IgD-negative memory B cell (primary cell): ENCODE results near the gene FUT8. TPM values are rescaled to one million over a fixed set of nuclear protein-coding genes. Genes with fewer than 3 reads are reported as not detected.
"Not testable (repeated sequence)": the region's sequence is repeated elsewhere in the genome, so short reads cannot be mapped to it uniquely, and the experiment has no call there.

Experiments
- H3K27ac Mint-ChIP-seq, 3 donors: one replicate each; pipeline ENCODE4 v1.8.0; 2020 to 2022; ENCODE audit warnings: mild to moderate bottlenecking in 3 of 3, mixed read lengths in 3 of 3, moderate library complexity in 1 of 3
- H3K27me3 Mint-ChIP-seq: one replicate; pipeline ENCODE4 v1.8.0; 2021; ENCODE audit warnings: mixed read lengths
- H3K36me3 Mint-ChIP-seq: one replicate; pipeline ENCODE4 v1.8.0; 2020; ENCODE audit warnings: mild to moderate bottlenecking, mixed read lengths
- H3K4me1 Mint-ChIP-seq, 3 donors: one replicate each; pipeline ENCODE4 v1.8.0; 2020 to 2022; ENCODE audit warnings: mixed read lengths in 3 of 3, mild to moderate bottlenecking in 1 of 3
- H3K4me3 Mint-ChIP-seq, 4 donors: one replicate each; pipeline ENCODE4 v1.8.0; 2020 to 2022; ENCODE audit warnings: mild to moderate bottlenecking in 4 of 4, mixed read lengths in 4 of 4, moderate library complexity in 3 of 4
- H3K9me3 Mint-ChIP-seq, 3 donors: one replicate each; pipeline ENCODE4 v1.8.0; 2020 to 2021; ENCODE audit warnings: mixed read lengths in 3 of 3, mild to moderate bottlenecking in 1 of 3
- polyA plus RNA-seq: library from polyadenylated mRNA; unstranded; fragments of 300-500 nt; fragmentation: Illumina TruSeq; gene quantifications from one replicate; pipeline ENCODE4 v1.2.3, GENCODE V29; 2021

The FUT8 gene
- polyA plus RNA-seq, 1 donor from 2014 or later: 14.0 TPM

DNA sequence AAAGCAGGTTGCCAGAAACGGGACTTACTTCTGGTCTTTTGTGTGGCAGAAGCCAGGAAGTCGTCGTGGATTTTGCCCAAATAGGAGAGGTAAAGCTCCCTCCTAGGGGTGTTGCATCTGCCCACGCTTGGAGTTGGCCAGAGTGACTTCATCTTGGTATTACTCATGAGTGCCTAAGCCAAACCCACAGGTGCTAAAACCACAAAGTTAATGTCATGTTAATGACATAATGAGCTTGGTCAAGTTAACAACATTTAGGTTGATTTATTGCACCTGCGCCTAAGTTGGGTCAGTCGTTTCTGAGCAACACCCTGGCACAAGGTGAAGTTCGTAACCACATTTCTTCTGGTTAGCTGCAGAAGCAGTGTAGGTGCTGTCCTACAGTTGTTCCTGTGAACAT, 225.2 kb downstream of the FUT8 start:
- Mint-ChIP-seq H3K9me3 (no peaks in the 10 kb centered on the region), H3K36me3 (peaks cover 17% of the 10 kb centered on the region), H3K4me1 (peaks cover 26 to 42% (median 34%) of the 10 kb centered on the region in 3 donors), H3K27ac (peak overlapping the region in 1 of 3 donors; percentile 16), H3K4me3 (peak overlapping the region in 1 of 4 donors; percentile 51), H3K27me3 (no peaks in the 10 kb centered on the region)

DNA sequence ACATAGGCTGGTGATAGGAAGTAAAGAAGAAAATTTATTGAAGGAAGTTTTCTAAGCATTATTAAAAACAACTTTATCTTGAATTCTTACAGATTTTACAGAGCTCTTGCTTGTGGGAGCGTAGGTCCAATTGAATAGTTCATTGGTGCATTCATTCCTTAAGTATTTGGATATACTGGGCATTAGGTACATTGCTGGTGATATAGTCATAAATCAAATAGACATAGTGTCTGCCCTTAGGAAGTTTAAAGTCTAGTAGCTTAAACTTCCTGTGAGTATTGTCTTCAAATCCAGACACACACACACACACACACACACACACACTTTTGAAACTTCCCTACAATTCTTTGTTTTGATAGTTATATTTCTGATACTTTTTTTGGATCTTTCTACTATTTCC, 226.7 kb downstream of the FUT8 start:
- Mint-ChIP-seq H3K9me3 (no peaks in the 10 kb centered on the region), H3K27me3 (no peaks in the 10 kb centered on the region), H3K36me3 (peaks cover 17% of the 10 kb centered on the region), H3K4me3 (no peak overlapping the region), H3K27ac (no peak overlapping the region), H3K4me1 (peaks cover 26 to 42% (median 34%) of the 10 kb centered on the region in 3 donors)

DNA sequence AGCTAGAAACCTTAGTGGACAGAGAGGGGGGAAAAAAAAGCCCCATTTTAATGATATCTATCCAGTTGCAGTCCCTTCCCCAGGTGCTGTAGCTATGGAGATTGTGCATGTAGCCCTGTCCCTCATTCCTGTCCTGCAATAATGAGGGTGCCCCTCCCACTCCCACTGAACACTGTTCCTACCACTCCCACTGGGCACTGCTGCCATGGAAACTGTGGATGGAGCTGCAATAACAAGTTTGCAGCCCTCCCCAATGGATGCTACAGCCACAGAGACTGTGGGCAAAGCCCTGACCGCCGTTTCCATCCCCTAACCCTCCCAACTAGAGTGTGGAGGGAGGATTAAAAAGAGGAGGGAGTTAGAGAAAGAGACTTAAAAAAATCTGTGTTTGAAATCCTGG, 238.3 kb downstream of the FUT8 start:
- no peak overlapping the region for H3K4me3 Mint-ChIP-seq

DNA sequence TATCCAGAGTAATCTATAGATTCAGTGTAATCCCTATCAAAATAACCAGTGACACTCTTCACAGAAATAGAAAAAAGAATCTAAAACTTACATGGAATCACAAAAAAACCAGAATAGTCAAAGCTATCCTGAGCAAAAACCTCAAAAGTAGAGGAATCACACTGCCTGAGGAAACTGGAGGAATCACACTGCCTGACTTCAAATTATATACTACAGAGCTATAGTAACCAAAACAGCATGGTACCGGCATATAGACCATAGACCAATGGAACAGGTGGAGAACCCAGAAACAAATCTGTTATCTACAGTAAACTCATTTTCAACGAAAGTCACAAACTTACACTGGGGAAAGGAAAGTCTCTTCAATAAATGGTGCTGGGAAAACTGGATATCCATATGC, 244.0 kb downstream of the FUT8 start:
- H3K9me3 Mint-ChIP-seq: peaks cover 0 to 4% (median 0%) of the 10 kb centered on the region in 3 donors
- peaks cover 10% of the 10 kb centered on the region for H3K36me3 Mint-ChIP-seq
- H3K27ac Mint-ChIP-seq: no peak overlapping the region
- H3K4me1 Mint-ChIP-seq: peaks cover 2 to 20% (median 5%) of the 10 kb centered on the region in 3 donors
- H3K4me3 Mint-ChIP-seq: no peak overlapping the region
- H3K27me3 Mint-ChIP-seq: no peaks in the 10 kb centered on the region

More for the DNA sequence above, 238.3 kb downstream of the FUT8 start:
- H3K36me3 Mint-ChIP-seq: peaks cover 14% of the 10 kb centered on the region
- peaks cover 0 to 12% (median 2%) of the 10 kb centered on the region in 3 donors for H3K4me1 Mint-ChIP-seq
- no peaks in the 10 kb centered on the region for H3K27me3 Mint-ChIP-seq
- H3K27ac Mint-ChIP-seq: no peak overlapping the region
- peaks cover 0 to 4% (median 0%) of the 10 kb centered on the region in 3 donors for H3K9me3 Mint-ChIP-seq

DNA sequence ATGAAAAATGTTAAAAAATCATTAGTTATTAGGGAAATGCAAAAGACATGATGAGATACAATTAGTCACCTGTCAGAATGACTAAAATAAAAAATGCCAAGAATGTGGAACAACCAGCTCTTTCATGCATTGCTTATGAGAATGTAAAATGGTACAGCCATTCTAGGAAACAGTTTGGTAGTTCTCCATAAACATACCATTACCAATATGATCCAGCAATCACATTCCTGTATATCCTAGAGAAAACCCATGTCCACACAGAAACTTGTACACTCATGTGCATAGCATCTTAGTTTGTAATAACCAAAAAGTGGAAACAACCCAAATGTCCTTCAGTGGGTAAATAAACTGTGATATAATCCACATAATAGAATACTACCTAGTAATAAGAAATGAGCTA, 245.7 kb downstream of the FUT8 start:
- Mint-ChIP-seq H3K4me1 (peaks cover 5 to 21% (median 8%) of the 10 kb centered on the region in 3 donors), H3K4me3 (no peak overlapping the region), H3K27ac (no peak overlapping the region), H3K27me3 (no peaks in the 10 kb centered on the region), H3K9me3 (peaks cover 0 to 2% (median 0%) of the 10 kb centered on the region in 3 donors), H3K36me3 (peaks cover 4% of the 10 kb centered on the region)

DNA sequence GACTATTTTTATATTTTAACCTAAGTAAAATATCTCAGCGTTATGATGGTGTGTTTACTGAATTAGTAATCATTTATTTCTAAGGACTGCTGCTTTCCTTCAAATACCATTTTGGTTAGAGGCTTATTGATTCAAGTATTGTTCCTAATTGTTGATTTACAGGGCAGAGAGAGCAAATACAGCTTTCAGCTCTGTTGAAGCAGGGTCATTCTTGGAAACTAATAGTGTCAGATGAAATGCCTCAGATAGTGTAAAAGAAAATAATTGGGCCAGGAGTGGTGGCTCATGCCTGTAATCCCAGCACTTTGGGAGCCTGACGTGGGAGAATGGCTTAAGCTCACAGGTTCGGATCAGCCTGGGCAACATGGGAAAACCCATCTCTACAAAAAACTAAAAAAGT, 249.3 kb downstream of the FUT8 start:
- H3K4me3 Mint-ChIP-seq: no peak overlapping the region
- peaks cover 12 to 48% (median 26%) of the 10 kb centered on the region in 3 donors for H3K4me1 Mint-ChIP-seq
- H3K9me3 Mint-ChIP-seq: no peaks in the 10 kb centered on the region
- peaks cover 3% of the 10 kb centered on the region for H3K36me3 Mint-ChIP-seq
- no peaks in the 10 kb centered on the region for H3K27me3 Mint-ChIP-seq
- no peak overlapping the region for H3K27ac Mint-ChIP-seq

DNA sequence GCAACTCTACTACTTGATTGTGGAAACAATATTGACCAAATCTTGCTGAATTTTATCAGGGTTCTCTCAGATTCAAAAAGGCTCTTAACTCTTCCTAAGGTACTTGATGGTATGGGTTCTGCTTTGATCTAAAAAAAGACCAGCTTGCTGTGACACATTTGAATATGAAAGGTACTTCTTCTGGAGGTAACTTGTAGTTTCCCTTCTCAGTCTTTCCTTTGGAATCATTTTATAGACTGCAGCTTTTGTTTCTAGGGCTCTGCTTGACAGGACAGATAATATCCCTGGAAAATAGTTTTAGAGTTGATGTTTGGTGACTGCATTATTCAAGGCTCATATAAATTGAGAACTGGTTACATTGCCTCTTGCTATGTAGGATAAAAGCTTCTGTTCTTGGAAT, 251.9 kb downstream of the FUT8 start:
- Mint-ChIP-seq H3K36me3 (peaks cover 6% of the 10 kb centered on the region), H3K4me3 (no peak overlapping the region), H3K9me3 (no peaks in the 10 kb centered on the region), H3K27ac (peak overlapping the region in 2 of 3 donors; percentile 9 to 68), H3K4me1 (peaks cover 9 to 41% (median 24%) of the 10 kb centered on the region in 3 donors), H3K27me3 (no peaks in the 10 kb centered on the region)

DNA sequence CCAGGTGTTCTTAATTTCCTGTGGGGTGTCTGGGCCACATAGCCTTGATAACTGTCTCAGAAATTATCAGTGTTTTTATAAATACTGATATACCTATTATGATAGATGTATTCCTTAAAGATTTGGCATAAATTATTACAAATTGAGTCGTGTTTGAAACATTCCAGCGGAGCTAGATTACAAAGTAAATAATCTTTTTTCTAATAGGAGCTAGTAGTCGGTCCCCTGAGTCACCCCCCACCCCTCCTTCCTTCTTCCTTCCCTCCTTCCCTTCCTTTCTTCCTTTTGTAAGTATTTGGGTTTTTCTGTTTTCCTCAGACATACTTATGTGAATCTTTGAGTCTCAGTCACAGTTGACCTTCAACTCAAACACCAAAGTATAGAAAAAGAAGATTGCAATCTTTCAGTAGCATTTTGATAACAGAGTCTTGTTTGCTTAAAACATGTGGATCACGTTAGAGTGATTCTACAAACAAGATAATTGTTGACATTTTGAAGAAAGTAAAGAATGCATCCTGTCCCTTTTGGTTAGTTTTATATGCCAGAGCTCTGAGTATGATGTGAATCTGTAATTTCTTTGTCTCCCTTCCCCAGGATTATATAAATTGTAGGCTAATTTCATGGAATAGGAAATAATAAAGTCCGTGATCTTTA, 264.0 kb downstream of the FUT8 start:
- H3K36me3 Mint-ChIP-seq: peaks cover 13% of the 10 kb centered on the region
- no peaks in the 10 kb centered on the region for H3K27me3 Mint-ChIP-seq
- peak overlapping the region in 1 of 3 donors; percentile 53 for H3K27ac Mint-ChIP-seq

DNA sequence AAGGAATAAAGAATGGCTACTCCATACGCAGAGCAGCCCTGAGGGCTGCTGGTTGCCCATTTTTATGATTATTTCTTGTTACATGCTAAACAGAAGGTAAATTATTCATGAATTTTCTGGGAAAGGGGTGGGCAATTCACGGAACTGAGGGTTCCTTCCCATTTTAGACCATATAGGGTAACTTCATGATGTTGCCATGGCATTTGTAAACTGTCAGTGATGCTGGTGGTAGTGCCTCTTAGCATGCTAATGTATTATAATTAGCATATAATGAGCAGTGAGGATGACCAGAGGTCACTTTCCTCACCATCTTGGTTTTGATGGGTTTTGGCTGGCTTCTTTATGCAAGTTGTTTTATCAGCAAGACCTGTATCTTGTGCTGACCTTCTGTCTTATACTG, 273.0 kb downstream of the FUT8 start:
- Mint-ChIP-seq H3K9me3 (peaks cover 0 to 5% (median 4%) of the 10 kb centered on the region in 3 donors), H3K36me3 (peaks cover 24% of the 10 kb centered on the region), H3K4me1 (peaks cover 0 to 9% (median 6%) of the 10 kb centered on the region in 3 donors), H3K27ac (no peak overlapping the region), H3K27me3 (no peaks in the 10 kb centered on the region), H3K4me3 (no peak overlapping the region)

More for the DNA sequence above, 264.0 kb downstream of the FUT8 start:
- Mint-ChIP-seq H3K4me3 (no peak overlapping the region), H3K4me1 (peaks cover 8 to 13% (median 9%) of the 10 kb centered on the region in 3 donors), H3K9me3 (no peaks in the 10 kb centered on the region)

DNA sequence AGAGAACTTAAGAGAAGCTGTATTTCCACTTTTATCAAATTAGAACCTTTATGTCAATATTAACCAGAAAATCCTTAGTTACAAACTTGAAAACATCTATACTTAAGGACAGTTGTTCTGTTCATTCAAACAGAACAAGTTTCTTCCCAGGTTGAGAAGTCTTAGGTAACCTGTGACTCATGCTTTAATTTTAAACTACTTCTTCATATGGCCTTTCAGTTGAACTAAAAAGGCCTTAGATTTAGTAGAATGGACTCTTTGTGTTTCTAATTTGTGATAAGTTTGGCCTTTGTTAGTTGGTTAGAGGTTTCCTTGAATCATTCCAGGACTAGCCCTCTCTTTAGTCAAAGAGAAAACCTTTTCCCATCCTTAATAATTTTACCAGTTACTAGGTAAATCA, 274.2 kb downstream of the FUT8 start:
- peaks cover 0 to 4% (median 2%) of the 10 kb centered on the region in 3 donors for H3K4me1 Mint-ChIP-seq
- peaks cover 0 to 5% (median 4%) of the 10 kb centered on the region in 3 donors for H3K9me3 Mint-ChIP-seq
- no peak overlapping the region for H3K4me3 Mint-ChIP-seq
- H3K27ac Mint-ChIP-seq: no peak overlapping the region
- H3K36me3 Mint-ChIP-seq: peaks cover 23% of the 10 kb centered on the region
- H3K27me3 Mint-ChIP-seq: no peaks in the 10 kb centered on the region

DNA sequence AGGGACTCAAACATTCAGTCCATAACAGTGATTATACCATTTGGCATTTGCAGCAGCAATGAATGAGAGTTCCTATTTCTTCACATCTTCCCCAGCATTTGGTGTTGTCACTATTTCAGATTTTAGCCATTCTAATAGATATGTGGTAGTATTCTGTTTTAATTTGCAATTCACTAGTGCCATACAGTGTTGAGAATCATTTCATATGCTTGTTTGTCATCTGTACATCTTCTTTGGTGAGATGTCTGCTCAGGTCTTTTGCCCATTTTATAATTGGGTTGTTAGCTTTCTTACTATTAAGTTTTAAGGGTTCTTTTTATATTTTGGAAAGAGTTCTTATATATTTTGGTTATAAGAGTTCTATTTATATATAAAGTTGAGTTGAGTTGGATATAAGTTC, 276.5 kb downstream of the FUT8 start:
- Mint-ChIP-seq H3K27me3 (no peaks in the 10 kb centered on the region), H3K9me3 (peaks cover 1 to 5% (median 4%) of the 10 kb centered on the region in 3 donors), H3K27ac (peak overlapping the region in 1 of 3 donors; percentile 54), H3K4me1 (peaks cover 0 to 4% (median 2%) of the 10 kb centered on the region in 3 donors), H3K4me3 (no peak overlapping the region), H3K36me3 (peaks cover 28% of the 10 kb centered on the region)

DNA sequence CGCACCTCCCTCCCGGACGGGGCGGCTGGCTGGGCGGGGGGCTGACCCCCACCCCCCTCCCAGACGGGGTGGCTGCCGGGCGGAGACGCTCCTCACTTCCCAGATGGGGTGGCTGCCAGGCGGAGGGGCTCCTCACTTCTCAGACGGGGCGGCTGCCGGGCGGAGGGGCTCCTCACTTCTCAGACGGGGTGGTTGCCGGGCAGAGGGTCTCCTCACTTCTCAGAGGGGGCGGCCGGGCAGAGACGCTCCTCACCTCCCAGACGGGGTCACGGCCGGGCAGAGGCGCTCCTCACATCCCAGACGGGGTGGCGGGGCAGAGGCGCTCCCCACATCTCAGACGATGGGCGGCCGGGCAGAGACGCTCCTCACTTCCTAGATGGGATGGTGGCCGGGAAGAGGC, 280.0 kb downstream of the FUT8 start:
- H3K4me1 Mint-ChIP-seq: peaks cover 0 to 16% (median 1%) of the 10 kb centered on the region in 3 donors
- peaks cover 23% of the 10 kb centered on the region for H3K36me3 Mint-ChIP-seq
- not testable (repeated sequence) for H3K27ac Mint-ChIP-seq, H3K4me3 Mint-ChIP-seq, H3K9me3 Mint-ChIP-seq, H3K27me3 Mint-ChIP-seq

DNA sequence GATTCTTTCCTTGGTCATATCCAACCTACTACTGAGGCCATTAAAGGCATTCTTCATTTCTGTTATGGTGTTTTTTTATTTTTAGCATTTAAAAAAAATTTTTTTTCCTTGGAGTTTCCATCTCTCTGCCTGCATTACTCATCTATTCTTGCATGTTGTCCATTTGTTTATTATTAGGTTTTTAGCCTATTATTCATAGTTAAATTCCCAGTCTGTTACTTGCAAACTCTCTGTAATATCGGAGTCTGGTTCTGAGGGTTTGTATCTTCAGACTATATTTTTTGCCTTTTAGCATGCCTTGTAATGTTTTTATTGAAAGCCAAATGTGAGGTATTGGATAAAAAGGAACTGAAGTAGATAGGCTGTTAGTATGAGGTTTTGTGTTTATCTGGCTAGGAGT, 284.3 kb downstream of the FUT8 start:
- Mint-ChIP-seq H3K4me3 (no peak overlapping the region), H3K36me3 (peaks cover 12% of the 10 kb centered on the region), H3K9me3 (peaks cover 0 to 1% (median 0%) of the 10 kb centered on the region in 3 donors), H3K4me1 (peaks cover 0 to 25% (median 2%) of the 10 kb centered on the region in 3 donors), H3K27ac (no peak overlapping the region), H3K27me3 (no peaks in the 10 kb centered on the region)

DNA sequence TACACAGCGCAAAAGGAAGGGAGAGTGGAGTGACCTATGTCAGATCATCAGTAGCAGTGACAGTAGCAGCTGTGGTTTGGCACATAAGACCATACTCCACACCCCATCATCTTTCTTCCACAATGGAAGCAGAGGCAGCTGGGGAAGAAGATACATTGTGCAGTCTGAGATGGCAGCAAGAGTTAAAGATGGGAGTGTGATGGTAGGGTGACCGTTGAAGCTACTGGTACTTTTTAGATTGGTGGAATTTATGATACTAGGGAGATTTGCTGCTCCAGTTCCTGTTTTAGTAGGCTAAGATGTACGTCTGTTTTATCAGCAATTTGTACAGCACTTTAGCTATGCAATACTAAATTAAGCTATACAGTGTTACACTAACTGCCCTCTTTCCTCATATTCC, 291.0 kb downstream of the FUT8 start:
- Mint-ChIP-seq H3K9me3 (peaks cover 0 to 4% (median 0%) of the 10 kb centered on the region in 3 donors), H3K27ac (no peak overlapping the region), H3K4me3 (no peak overlapping the region), H3K27me3 (no peaks in the 10 kb centered on the region), H3K36me3 (peaks cover 24% of the 10 kb centered on the region), H3K4me1 (peaks cover 5 to 26% (median 6%) of the 10 kb centered on the region in 3 donors)

DNA sequence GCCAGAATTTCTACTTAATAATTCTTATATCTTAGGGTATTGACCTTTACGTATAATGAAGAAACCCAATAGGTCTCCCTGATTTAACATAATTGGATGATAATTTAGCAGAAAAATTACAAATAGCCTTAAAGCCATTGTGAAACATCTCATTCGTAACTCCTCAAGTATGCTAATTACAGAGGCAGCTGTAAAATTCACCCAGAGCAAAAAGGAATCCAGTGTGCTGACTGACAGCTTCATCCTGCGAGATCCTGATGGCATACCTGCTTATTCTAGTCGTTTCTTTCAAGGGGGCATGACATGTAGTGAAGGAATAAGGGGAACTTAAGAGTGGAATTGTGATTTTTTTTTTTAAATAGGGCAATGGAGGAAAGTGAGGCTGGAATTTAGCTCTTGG, 291.5 kb downstream of the FUT8 start:
- H3K27me3 Mint-ChIP-seq: no peaks in the 10 kb centered on the region
- H3K27ac Mint-ChIP-seq: no peak overlapping the region
- H3K9me3 Mint-ChIP-seq: peaks cover 0 to 4% (median 0%) of the 10 kb centered on the region in 3 donors
- H3K4me1 Mint-ChIP-seq: peaks cover 5 to 26% (median 6%) of the 10 kb centered on the region in 3 donors
- no peak overlapping the region for H3K4me3 Mint-ChIP-seq
- peaks cover 24% of the 10 kb centered on the region for H3K36me3 Mint-ChIP-seq

DNA sequence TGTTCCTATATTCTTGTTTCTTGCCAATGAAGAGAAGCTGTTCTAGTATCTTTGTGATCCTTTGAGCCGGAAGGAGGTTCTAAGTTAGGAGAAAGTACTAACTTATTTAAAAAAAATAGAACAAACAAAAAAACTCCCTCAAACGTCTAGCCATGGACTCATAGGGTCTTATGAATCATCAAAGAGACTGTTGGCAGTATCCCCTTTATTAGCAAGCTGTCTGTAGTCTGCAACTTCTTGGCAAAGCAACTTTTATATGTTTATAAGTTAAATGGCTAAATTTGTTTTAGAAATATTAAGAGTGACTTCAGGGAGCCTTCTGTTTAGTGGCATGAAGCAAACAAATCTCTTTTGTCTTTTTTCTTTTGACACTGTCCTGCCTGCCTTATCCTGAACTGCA, 291.9 kb downstream of the FUT8 start:
- Mint-ChIP-seq H3K4me3 (no peak overlapping the region), H3K36me3 (peaks cover 20% of the 10 kb centered on the region), H3K27ac (no peak overlapping the region), H3K27me3 (no peaks in the 10 kb centered on the region), H3K4me1 (peaks cover 5 to 23% (median 6%) of the 10 kb centered on the region in 3 donors), H3K9me3 (peaks cover 0 to 4% (median 0%) of the 10 kb centered on the region in 3 donors)
